Measurements from ENCODE around the gene TRERF1.
"Not testable (repeated sequence)": the region's sequence is repeated elsewhere in the genome, so short reads cannot be mapped to it uniquely, and the experiment has no call there.

TRERF1 gene

GRCh38 chr6:42451333-42452170, at the start of gene TRERF1:
Gene TRERF1, minus strand, starts transcription at chr6:42451926. Its CDS starts 182,336 bp downstream, at chr6:42269590.
- peaks cover 4% of the 10 kb centered on the region for H3K36me3 Mint-ChIP-seq
- H3K9me3 Mint-ChIP-seq: no peaks in the 10 kb centered on the region
- H3K27ac Mint-ChIP-seq: peak within 1 kb of the TSS; percentile 95
- no peaks in the 10 kb centered on the region for H3K27me3 Mint-ChIP-seq
- peaks cover 50% of the 10 kb centered on the region for H3K4me1 Mint-ChIP-seq
- H3K4me3 Mint-ChIP-seq: peak within 1 kb of the TSS; percentile 96

- peaks cover 5% of the 10 kb centered on the region for H3K27me3 Mint-ChIP-seq
- H3K9me3 Mint-ChIP-seq: peaks cover 17% of the 10 kb centered on the region
- peaks cover 12% of the 10 kb centered on the region for H3K4me1 Mint-ChIP-seq
- peaks cover 4% of the 10 kb centered on the region for H3K36me3 Mint-ChIP-seq
- H3K4me3 Mint-ChIP-seq: no peak overlapping the region
- H3K27ac Mint-ChIP-seq: no peak overlapping the region
These were observed 46.9 kb upstream of the TRERF1 start for GRCh38 chr6:42498473-42499128.

GRCh38 chr6:42493914-42494539, 42.3 kb upstream of the TRERF1 start:
- Mint-ChIP-seq H3K9me3 (peaks cover 11% of the 10 kb centered on the region), H3K36me3 (no peaks in the 10 kb centered on the region), H3K27ac (no peak overlapping the region), H3K4me3 (no peak overlapping the region), H3K4me1 (no peaks in the 10 kb centered on the region), H3K27me3 (no peaks in the 10 kb centered on the region)

GRCh38 chr6:42488129-42488528, 36.4 kb upstream of the TRERF1 start:
- Mint-ChIP-seq H3K9me3 (no peaks in the 10 kb centered on the region), H3K27me3 (no peaks in the 10 kb centered on the region), H3K4me1 (no peaks in the 10 kb centered on the region), H3K4me3 (no peak overlapping the region), H3K27ac (no peak overlapping the region), H3K36me3 (no peaks in the 10 kb centered on the region)

- Mint-ChIP-seq H3K36me3 (no peaks in the 10 kb centered on the region), H3K27me3 (no peaks in the 10 kb centered on the region), H3K4me1 (no peaks in the 10 kb centered on the region), H3K9me3 (no peaks in the 10 kb centered on the region), H3K27ac (no peak overlapping the region), H3K4me3 (no peak overlapping the region)
These were observed 32.5 kb upstream of the TRERF1 start for GRCh38 chr6:42484261-42484660.

GRCh38 chr6:42482174-42482573, 30.4 kb upstream of the TRERF1 start:
- Mint-ChIP-seq H3K27ac (no peak overlapping the region), H3K27me3 (no peaks in the 10 kb centered on the region), H3K4me1 (no peaks in the 10 kb centered on the region), H3K9me3 (no peaks in the 10 kb centered on the region), H3K4me3 (no peak overlapping the region), H3K36me3 (no peaks in the 10 kb centered on the region)

- no peak overlapping the region for H3K27ac Mint-ChIP-seq
- H3K9me3 Mint-ChIP-seq: peaks cover 11% of the 10 kb centered on the region
- H3K4me1 Mint-ChIP-seq: no peaks in the 10 kb centered on the region
- no peaks in the 10 kb centered on the region for H3K27me3 Mint-ChIP-seq
- H3K4me3 Mint-ChIP-seq: no peak overlapping the region
- peaks cover 4% of the 10 kb centered on the region for H3K36me3 Mint-ChIP-seq
These were observed 20.0 kb upstream of the TRERF1 start for GRCh38 chr6:42471714-42472113.

- Mint-ChIP-seq H3K36me3 (peaks cover 4% of the 10 kb centered on the region), H3K27me3 (no peaks in the 10 kb centered on the region), H3K4me1 (no peaks in the 10 kb centered on the region), H3K9me3 (peaks cover 11% of the 10 kb centered on the region), H3K4me3 (no peak overlapping the region), H3K27ac (no peak overlapping the region)
These were observed 19.4 kb upstream of the TRERF1 start for GRCh38 chr6:42471142-42471541.

GRCh38 chr6:42468273-42468672, 16.5 kb upstream of the TRERF1 start:
- Mint-ChIP-seq H3K27ac (no peak overlapping the region), H3K27me3 (no peaks in the 10 kb centered on the region), H3K4me3 (no peak overlapping the region), H3K36me3 (peaks cover 4% of the 10 kb centered on the region), H3K9me3 (peaks cover 11% of the 10 kb centered on the region), H3K4me1 (no peaks in the 10 kb centered on the region)

GRCh38 chr6:42467651-42468050, 15.9 kb upstream of the TRERF1 start:
- Mint-ChIP-seq H3K9me3 (peaks cover 11% of the 10 kb centered on the region), H3K4me1 (no peaks in the 10 kb centered on the region), H3K4me3 (no peak overlapping the region), H3K27me3 (no peaks in the 10 kb centered on the region), H3K36me3 (peaks cover 4% of the 10 kb centered on the region), H3K27ac (no peak overlapping the region)

- H3K36me3 Mint-ChIP-seq, H3K4me3 Mint-ChIP-seq, H3K27me3 Mint-ChIP-seq, H3K27ac Mint-ChIP-seq, H3K4me1 Mint-ChIP-seq: not testable (repeated sequence)
- H3K9me3 Mint-ChIP-seq: peaks cover 11% of the 10 kb centered on the region
These were observed 14.7 kb upstream of the TRERF1 start for GRCh38 chr6:42466470-42466869.

GRCh38 chr6:42462474-42462972, 10.8 kb upstream of the TRERF1 start:
- no peaks in the 10 kb centered on the region for H3K27me3 Mint-ChIP-seq
- H3K9me3 Mint-ChIP-seq: no peaks in the 10 kb centered on the region
- no peak overlapping the region for H3K4me3 Mint-ChIP-seq
- H3K27ac Mint-ChIP-seq: no peak overlapping the region
- no peaks in the 10 kb centered on the region for H3K4me1 Mint-ChIP-seq
- H3K36me3 Mint-ChIP-seq: no peaks in the 10 kb centered on the region

GRCh38 chr6:42460883-42461282, 9.2 kb upstream of the TRERF1 start:
- Mint-ChIP-seq H3K4me1 (no peaks in the 10 kb centered on the region), H3K36me3 (no peaks in the 10 kb centered on the region), H3K27ac (no peak overlapping the region), H3K4me3 (no peak overlapping the region), H3K9me3 (no peaks in the 10 kb centered on the region), H3K27me3 (no peaks in the 10 kb centered on the region)

GRCh38 chr6:42459888-42460287, 8.2 kb upstream of the TRERF1 start:
- no peaks in the 10 kb centered on the region for H3K36me3 Mint-ChIP-seq
- no peaks in the 10 kb centered on the region for H3K4me1 Mint-ChIP-seq
- no peak overlapping the region for H3K27ac Mint-ChIP-seq
- H3K27me3 Mint-ChIP-seq: no peaks in the 10 kb centered on the region
- no peak overlapping the region for H3K4me3 Mint-ChIP-seq
- H3K9me3 Mint-ChIP-seq: no peaks in the 10 kb centered on the region

- H3K4me3 Mint-ChIP-seq: peak overlapping the region; percentile 96
- H3K27ac Mint-ChIP-seq: peak overlapping the region; percentile 89
- no peaks in the 10 kb centered on the region for H3K27me3 Mint-ChIP-seq
- no peaks in the 10 kb centered on the region for H3K9me3 Mint-ChIP-seq
- no peaks in the 10 kb centered on the region for H3K36me3 Mint-ChIP-seq
- peaks cover 23% of the 10 kb centered on the region for H3K4me1 Mint-ChIP-seq
These were observed 2.7 kb upstream of the TRERF1 start for GRCh38 chr6:42454428-42454791.
